GM12892 (cell line): ENCODE measurements around the gene GRHL1.

Experiments used
- POLR2A ChIP-seq: IDR thresholded peaks from 2 replicates; pipeline ENCODE4 v1.6.1; 2011; ENCODE audit warnings: low read depth, low read length, control low read depth
- POLR2AphosphoS5 ChIP-seq: IDR thresholded peaks from 2 replicates; pipeline ENCODE4 v1.6.1; 2011; ENCODE audit warnings: low read depth, low read length, control low read depth
- TAF1 ChIP-seq: IDR thresholded peaks from 2 replicates; pipeline ENCODE4 v1.6.1; 2011; ENCODE audit warnings: low read depth, mild to moderate bottlenecking, control low read depth, low read length, borderline replicate concordance

GRCh38 chr2:9944330-9944758, 7.1 kb upstream of the GRHL1 start:
- no peak for TF ChIP-seq POLR2A
- no peak for TF ChIP-seq POLR2AphosphoS5
- no peak for TF ChIP-seq TAF1
